WTC11 (cell line): ENCODE data around the gene LAPTM5. TPM values are rescaled to one million over a fixed set of nuclear protein-coding genes. Genes with fewer than 3 reads are reported as not detected.

Source experiments
- ATAC-seq: fragments of 200-7000 bp; cut with Tn5 transposase; 2 replicates; pipeline ENCODE4 v1.10.0; 2021; ENCODE audit warnings: mild to moderate bottlenecking, moderate library complexity
- CTCF ChIA-PET: fragments of 300-600 bp; sonication (Branson Sonifier 250); formaldehyde crosslinking; loops from one replicate; lab custom pipeline; 2021; ENCODE audit warnings: antibody characterized with exemption; lab: Charles Lee
- POLR2A ChIA-PET: fragments of 350-600 bp; sonication (Branson Sonifier 250); formaldehyde crosslinking; loops from one replicate; lab custom pipeline; 2021; ENCODE audit warnings: antibody characterized with exemption; lab: Charles Lee
- DNase-seq: peaks from one replicate; pipeline ENCODE4 v3.0.0; 2021; ENCODE audit warnings: low spot score
- H3K27ac Mint-ChIP-seq: 2 replicates; pipeline ENCODE4 v1.8.0; 2021; ENCODE audit warnings: mixed read lengths
- H3K27me3 Mint-ChIP-seq: 2 replicates; pipeline ENCODE4 v1.8.0; 2021; ENCODE audit warnings: low read depth, mild to moderate bottlenecking, moderate library complexity, mixed read lengths
- H3K36me3 Mint-ChIP-seq: 2 replicates; pipeline ENCODE4 v1.8.0; 2021; ENCODE audit warnings: mixed read lengths
- H3K4me1 Mint-ChIP-seq: 2 replicates; pipeline ENCODE4 v1.8.0; 2022; ENCODE audit warnings: mixed read lengths
- H3K4me3 Mint-ChIP-seq: 2 replicates; pipeline ENCODE4 v1.8.0; 2021; ENCODE audit warnings: mild to moderate bottlenecking, moderate library complexity, mixed read lengths
- H3K9me3 Mint-ChIP-seq: 2 replicates; pipeline ENCODE4 v1.8.0; 2021; ENCODE audit warnings: mixed read lengths
- CREB1 ChIP-seq: sonication (generic); formaldehyde crosslinking; IDR thresholded peaks from 2 replicates; pipeline ENCODE4 v1.8.0; 2023; ENCODE audit warnings: mild to moderate bottlenecking, missing genetic modification reagents
- ELF4 ChIP-seq: sonication (generic); formaldehyde crosslinking; IDR thresholded peaks from 2 replicates; pipeline ENCODE4 v1.8.1; 2022; ENCODE audit warnings: low read depth, mild to moderate bottlenecking, moderate library complexity, missing genetic modification reagents
- ERG ChIP-seq: fragments of 250-450 bp; sonication (Bioruptor Pico); IDR thresholded peaks from 2 replicates; pipeline ENCODE4 v1.8.0; 2021; ENCODE audit warnings: mild to moderate bottlenecking
- FOXJ3 ChIP-seq: sonication (generic); formaldehyde crosslinking; IDR thresholded peaks from 2 replicates; pipeline ENCODE4 v1.9.0; 2021; ENCODE audit warnings: missing genetic modification reagents, mild to moderate bottlenecking, borderline replicate concordance
- NFE2L1 ChIP-seq: sonication (generic); formaldehyde crosslinking; IDR thresholded peaks from 2 replicates; pipeline ENCODE4 v1.8.1; 2023; ENCODE audit warnings: missing genetic modification reagents
- NR1H2 ChIP-seq: sonication (generic); formaldehyde crosslinking; IDR thresholded peaks from 2 replicates; pipeline ENCODE4 v1.9.0; 2021; ENCODE audit warnings: mild to moderate bottlenecking, moderate library complexity, missing genetic modification reagents
- PREB ChIP-seq: sonication (generic); formaldehyde crosslinking; IDR thresholded peaks from 2 replicates; pipeline ENCODE4 v1.8.1; 2022; ENCODE audit warnings: mild to moderate bottlenecking, missing genetic modification reagents, moderate library complexity, borderline replicate concordance
- RELA ChIP-seq: sonication (generic); formaldehyde crosslinking; IDR thresholded peaks from 2 replicates; pipeline ENCODE4 v1.8.1; 2022; ENCODE audit warnings: missing genetic modification reagents, mild to moderate bottlenecking, borderline replicate concordance
- RORB ChIP-seq: fragments of 250-450 bp; sonication (Bioruptor Pico); IDR thresholded peaks from 2 replicates; pipeline ENCODE4 v1.9.0; 2021; ENCODE audit warnings: mild to moderate bottlenecking
- SMAD4 ChIP-seq: sonication (generic); formaldehyde crosslinking; IDR thresholded peaks from 2 replicates; pipeline ENCODE4 v1.8.0; 2022; ENCODE audit warnings: mild to moderate bottlenecking, missing genetic modification reagents
- SOX15 ChIP-seq: fragments of 250-450 bp; sonication (Bioruptor Pico); IDR thresholded peaks from 2 replicates; pipeline ENCODE4 v1.9.0; 2021; ENCODE audit warnings: mild to moderate bottlenecking
- TEAD4 ChIP-seq: sonication (generic); formaldehyde crosslinking; IDR thresholded peaks from 2 replicates; pipeline ENCODE4 v1.8.0; 2022; ENCODE audit warnings: mild to moderate bottlenecking, missing genetic modification reagents
- TP53 ChIP-seq: sonication (generic); formaldehyde crosslinking; IDR thresholded peaks from 2 replicates; pipeline ENCODE4 v1.8.1; 2023; ENCODE audit warnings: mild to moderate bottlenecking, missing genetic modification reagents
- USF1 ChIP-seq: sonication (generic); formaldehyde crosslinking; IDR thresholded peaks from 2 replicates; pipeline ENCODE4 v1.8.0; 2022; ENCODE audit warnings: mild to moderate bottlenecking, missing genetic modification reagents
- ZBTB21 ChIP-seq: sonication (generic); formaldehyde crosslinking; IDR thresholded peaks from 2 replicates; pipeline ENCODE4 v1.8.1; 2023; ENCODE audit warnings: mild to moderate bottlenecking, missing genetic modification reagents, borderline replicate concordance
- ZNF138 ChIP-seq: sonication (generic); formaldehyde crosslinking; conservative IDR thresholded peaks from 2 replicates; pipeline ENCODE4 v1.8.1; 2022; ENCODE audit warnings: mild to moderate bottlenecking, moderate library complexity, missing genetic modification reagents
- ZNF232 ChIP-seq: sonication (generic); formaldehyde crosslinking; IDR thresholded peaks from 2 replicates; pipeline ENCODE4 v1.8.0; 2022; ENCODE audit warnings: mild to moderate bottlenecking, missing genetic modification reagents
- ZNF396 ChIP-seq: fragments of 250-450 bp; sonication (Bioruptor Pico); IDR thresholded peaks from 2 replicates; pipeline ENCODE4 v1.8.0; 2021; ENCODE audit warnings: mild to moderate bottlenecking, moderate library complexity, borderline replicate concordance
- ZNF425 ChIP-seq: fragments of 250-450 bp; sonication (Bioruptor Pico); conservative IDR thresholded peaks from 2 replicates; pipeline ENCODE4 v1.9.0; 2021; ENCODE audit warnings: mild to moderate bottlenecking
- total RNA-seq: library from RNA; stranded (reverse); gene quantifications from 3 replicates; pipeline ENCODE4 v1.2.3, GENCODE V29; 2021
- TF ChIP-seq, protein P1 (sequence below): sonication (generic); formaldehyde crosslinking; IDR thresholded peaks from 2 replicates; pipeline ENCODE4 v1.8.1; 2023; ENCODE audit warnings: mild to moderate bottlenecking, moderate library complexity, missing genetic modification reagents
- TF ChIP-seq, protein P2 (sequence below): fragments of 250-450 bp; sonication (Bioruptor Pico); IDR thresholded peaks from 2 replicates; pipeline ENCODE4 v1.9.0; 2021; ENCODE audit warnings: moderate library complexity, mild to moderate bottlenecking, inconsistent platforms, borderline replicate concordance

LAPTM5 gene
- total RNA-seq, 1 experiment from 2014 or later: 1.3 TPM

DNA sequence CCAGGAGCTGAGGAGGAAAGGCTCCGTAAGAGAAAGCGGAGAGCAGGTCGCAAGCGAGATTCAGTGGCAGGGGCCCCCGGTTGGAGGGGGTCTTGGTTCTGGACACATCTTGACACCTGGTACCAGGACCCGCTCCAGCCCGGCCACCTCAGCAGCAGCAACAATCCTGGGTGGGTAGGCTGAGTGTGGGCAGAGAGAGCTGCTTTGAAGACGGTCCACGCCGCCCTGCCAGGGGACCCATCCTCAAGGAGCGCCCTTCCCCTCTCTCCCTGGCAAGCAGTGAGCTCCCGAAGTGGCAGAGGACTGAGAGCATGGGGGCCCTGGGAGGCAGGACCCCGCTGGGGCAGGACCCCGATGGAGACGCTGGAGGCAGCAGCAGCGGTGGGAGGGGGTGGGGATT, 35.6 kb upstream of the LAPTM5 start (continued):
- no peak for TF ChIP-seq NFE2L1 (CRISPR knock-in tag)
- TF ChIP-seq TEAD4 (CRISPR knock-in tag): no peak
- no peak for TF ChIP-seq ZNF232
- TF ChIP-seq CREB1: no peak

DNA sequence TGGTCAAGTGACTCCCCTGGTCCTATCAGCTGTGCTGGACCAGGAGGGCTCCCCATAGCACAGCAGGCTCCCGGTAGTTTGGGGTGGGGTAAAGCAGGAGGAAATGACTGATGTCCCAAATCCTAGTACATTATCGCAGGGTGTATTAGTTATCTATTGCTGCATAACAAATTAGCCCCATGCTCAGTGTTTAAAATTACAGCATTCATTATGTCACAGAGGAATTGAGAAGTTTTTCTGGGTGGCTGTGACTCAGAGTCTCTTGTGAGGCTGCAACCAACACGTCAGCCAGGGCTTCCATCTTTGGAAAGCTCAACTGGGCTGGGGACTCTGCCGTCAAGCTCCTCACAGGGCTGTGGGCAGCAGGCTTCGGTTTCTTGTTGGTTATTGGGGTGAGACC, 34.3 kb upstream of the LAPTM5 start:
- CTCF ChIA-PET: interaction anchor here (1.2 kb wide), 2 partner anchors 10 to 120 kb away, joined by 5 to 10 read pairs; no protein-coding TSS in a partner anchor
- ATAC-seq: no peak
- Mint-ChIP-seq H3K27me3 (no peaks in the 10 kb centered on the region; the same call in 1 of the 2 replicates), H3K27ac (no peak overlapping the region), H3K9me3 (no peaks in the 10 kb centered on the region), H3K4me3 (no peak overlapping the region), H3K36me3 (no peaks in the 10 kb centered on the region), H3K4me1 (no peaks in the 10 kb centered on the region)
- POLR2A ChIA-PET: no interaction called here
- DNase-seq: no peak
- TF ChIP-seq SOX15 (CRISPR knock-in tag) (no peak), ZNF138 (CRISPR knock-in tag) (no peak), SMAD4 (CRISPR knock-in tag) (no peak), USF1 (CRISPR knock-in tag) (no peak), FOXJ3 (no peak), TP53 (CRISPR knock-in tag) (no peak), ZBTB21 (no peak), ERG (CRISPR knock-in tag) (no peak), RORB (CRISPR knock-in tag) (no peak), RELA (CRISPR knock-in tag) (no peak), ZNF425 (CRISPR knock-in tag) (no peak), PREB (no peak), NR1H2 (CRISPR knock-in tag) (no peak), ZNF396 (no peak), ELF4 (CRISPR knock-in tag) (no peak)
- TF ChIP-seq, protein P1, sequence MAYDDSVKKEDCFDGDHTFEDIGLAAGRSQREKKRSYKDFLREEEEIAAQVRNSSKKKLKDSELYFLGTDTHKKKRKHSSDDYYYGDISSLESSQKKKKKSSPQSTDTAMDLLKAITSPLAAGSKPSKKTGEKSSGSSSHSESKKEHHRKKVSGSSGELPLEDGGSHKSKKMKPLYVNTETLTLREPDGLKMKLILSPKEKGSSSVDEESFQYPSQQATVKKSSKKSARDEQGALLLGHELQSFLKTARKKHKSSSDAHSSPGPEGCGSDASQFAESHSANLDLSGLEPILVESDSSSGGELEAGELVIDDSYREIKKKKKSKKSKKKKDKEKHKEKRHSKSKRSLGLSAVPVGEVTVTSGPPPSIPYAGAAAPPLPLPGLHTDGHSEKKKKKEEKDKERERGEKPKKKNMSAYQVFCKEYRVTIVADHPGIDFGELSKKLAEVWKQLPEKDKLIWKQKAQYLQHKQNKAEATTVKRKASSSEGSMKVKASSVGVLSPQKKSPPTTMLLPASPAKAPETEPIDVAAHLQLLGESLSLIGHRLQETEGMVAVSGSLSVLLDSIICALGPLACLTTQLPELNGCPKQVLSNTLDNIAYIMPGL: no peak
- TF ChIP-seq, protein P2, sequence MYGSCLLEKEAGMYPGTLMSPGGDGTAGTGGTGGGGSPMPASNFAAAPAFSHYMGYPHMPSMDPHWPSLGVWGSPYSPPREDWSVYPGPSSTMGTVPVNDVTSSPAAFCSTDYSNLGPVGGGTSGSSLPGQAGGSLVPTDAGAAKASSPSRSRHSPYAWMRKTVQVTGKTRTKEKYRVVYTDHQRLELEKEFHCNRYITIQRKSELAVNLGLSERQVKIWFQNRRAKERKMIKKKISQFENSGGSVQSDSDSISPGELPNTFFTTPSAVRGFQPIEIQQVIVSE: no peak
